Testis (tissue), 2 donors: Measurements from ENCODE around the gene TTC7B.

Experiments
- CTCF ChIP-seq, 3 experiments: fragments of 450-650 bp in 2 of 3; fragments of 200-600 bp in 1 of 3; sonication (generic) in 1 of 3; IDR thresholded peaks; one replicate each; pipeline ENCODE4 v1.5.1; 2016 to 2019; ENCODE audit warnings: antibody characterized with exemption in 3 of 3, mild to moderate bottlenecking in 2 of 3, moderate library complexity in 1 of 3
- POLR2A ChIP-seq: fragments of 450-650 bp; IDR thresholded peaks from one replicate; pipeline ENCODE4 v1.6.1; 2017; ENCODE audit warnings: antibody characterized with exemption, mild to moderate bottlenecking, moderate library complexity

- TF ChIP-seq POLR2A (no peak), CTCF (IDR thresholded peaks at IDR 0.05) (no peak)
Observed at GRCh38 chr14:90539496-90539775, 276.8 kb downstream of the TTC7B start.
